ENCODE results near the gene CYBA. TPM values are rescaled to one million over a fixed set of nuclear protein-coding genes. Genes with fewer than 3 reads are reported as not detected.

CYBA gene
- total and polyA plus RNA-seq, 9 of the 15 experiments (the other 6 are each of a cell fraction or from before 2014, with no cell fraction given) = 0.34 to 683 (median 93.0) TPM

DNA sequence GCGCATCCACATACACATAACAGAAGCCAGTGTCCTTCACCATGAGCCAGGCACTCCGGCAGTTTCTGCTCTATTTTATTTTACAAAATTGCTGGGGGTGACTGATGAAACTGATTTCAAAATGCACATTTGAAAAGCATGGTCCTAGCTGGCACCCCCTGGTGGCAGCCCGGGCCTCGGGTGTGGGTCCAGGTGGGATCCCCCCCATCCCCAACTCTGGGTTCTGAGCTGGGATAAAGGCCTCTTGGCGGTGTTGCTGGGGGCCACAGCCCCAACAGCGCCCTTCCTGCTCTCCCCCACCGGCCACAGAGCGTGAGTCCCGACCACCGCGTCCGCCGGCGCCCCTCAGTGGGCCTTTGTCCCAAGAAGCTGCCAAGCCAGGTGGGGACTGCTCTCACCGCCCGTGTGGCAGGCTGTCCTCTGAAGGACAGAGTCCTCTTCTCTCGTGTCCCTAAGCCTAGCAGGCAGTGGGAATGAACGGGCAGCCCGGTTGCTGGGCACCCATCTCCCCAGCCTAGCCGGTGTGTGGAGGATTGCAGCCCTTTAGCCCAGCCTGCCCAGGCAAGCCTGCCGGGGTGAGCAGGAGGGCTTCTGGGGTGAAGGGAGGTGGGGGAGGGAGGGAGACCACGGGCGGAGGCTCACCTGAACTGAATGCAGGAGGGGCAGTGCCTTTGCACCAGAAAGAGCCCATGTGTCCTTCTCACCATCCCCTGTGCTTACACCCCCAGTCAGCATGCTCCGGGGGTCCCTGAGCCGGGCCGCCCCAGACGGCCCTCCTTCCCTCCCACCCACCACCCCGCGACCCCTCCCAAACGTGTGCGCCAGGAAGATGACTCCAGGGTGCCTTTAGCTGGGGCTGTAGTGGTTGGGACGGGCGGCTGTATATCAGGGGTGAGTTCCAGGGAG lies 34.6 kb upstream of the CYBA start:
- ChIA-PET POLR2A (interaction anchor here (0.5 to 1.2 kb wide), 4 partner anchors 9 to 34 kb away, joined by 3 to 6 read pairs (median 4); partner anchors contain the start of gene MVD), CTCF (ENCODE audit: low intra/inter-chr PET ratio) (interaction anchor here (0.6 kb wide), 1 partner anchor 127 kb away, joined by 3 read pairs; no protein-coding TSS in a partner anchor)
- H3K4me1 ChIP-seq (replicated peaks in 1 of 2; ENCODE audit: control insufficient read depth in 2 of 2, insufficient read depth in 2 of 2, low read length in 2 of 2) = peaks cover 36 to 71% of the 10 kb centered on the region in 2 experiments
- intact Hi-C loops (cut with micrococcal nuclease) (loop anchor here (2.0 to 5.0 kb wide), 3 partner anchors 23 to 87 kb away; partner anchors contain the start of gene MVD), in situ Hi-C loops (cut with MboI) (no loop called here)
- H3K36me3 ChIP-seq (ENCODE audit: control insufficient read depth, insufficient read depth, low read length) = no peaks in the 10 kb centered on the region
- H3K79me2 ChIP-seq (ENCODE audit: control insufficient read depth, insufficient read depth, low read length) = no peaks in the 10 kb centered on the region; the same call in 2 of the 3 replicates
- peak overlapping the region; percentile 44 to 90; a peak in 3 of 4 replicates for H3K9ac ChIP-seq (ENCODE audit: insufficient read depth in 1 of 2, low read depth in 2 of 2, low read length in 2 of 2)
- ATAC-seq = no peak
- no peaks in the 10 kb centered on the region for H3K27me3 ChIP-seq (ENCODE audit: control insufficient read depth in 2 of 2, insufficient read depth in 2 of 2, low read length in 2 of 2)
- H3K9me3 ChIP-seq (replicated peaks; ENCODE audit: control insufficient read depth, insufficient read depth, low read depth, low read length) = no peaks in the 10 kb centered on the region
- H2AFZ ChIP-seq (ENCODE audit: low read depth, low read length) = peak overlapping the region; percentile 88
- no peak for FAIRE-seq
- peak; percentile 49 to 73 (median 66) for DNase-seq (ENCODE audit: extremely low read depth in 1 of 4, low spot score in 3 of 4)
- no TSS peak for BruUV-seq (replicated peaks)
- H3K27ac ChIP-seq (ENCODE audit: extremely low read depth, low read depth, low read length) = no peak overlapping the region; the same call in 2 of the 3 replicates
- peak overlapping the region; percentile 75 for H3K4me2 ChIP-seq (ENCODE audit: insufficient read depth, low read length)
- peak overlapping the region; percentile 60 for H3K4me3 ChIP-seq
- no peaks in the 10 kb centered on the region for H3K9me1 ChIP-seq (ENCODE audit: control insufficient read depth, insufficient read depth, low read length)
- H4K20me1 ChIP-seq (replicated peaks; ENCODE audit: control insufficient read depth, insufficient read depth, low read length) = no peaks in the 10 kb centered on the region; the same call in 1 of the 2 replicates
- 40% methylated on average over 21 of the region's 33 CpGs for WGBS (ENCODE audit: insufficient coverage, low coverage, missing lambda C conversion rate)
- no peak for TF ChIP-seq FOXK1 (CRISPR knock-in tag; IDR thresholded peaks at IDR 0.05; ENCODE audit: borderline replicate concordance)
- peak; percentile 69 for TF ChIP-seq PCBP1 (IDR thresholded peaks at IDR 0.05; ENCODE audit: low read depth, low read length, poor library complexity, severe bottlenecking)
- TF ChIP-seq ZNF232 (CRISPR knock-in tag; IDR thresholded peaks at IDR 0.05) = no peak
- TF ChIP-seq ZNF561 (CRISPR knock-in tag; conservative IDR thresholded peaks at IDR 0.05) = no peak
- 0 out of 2 replicates have a peak, but pooled peaks have one; percentile 28 for TF ChIP-seq ZFX (CRISPR knock-in tag; IDR thresholded peaks at IDR 0.05)
- TF ChIP-seq, protein P1, sequence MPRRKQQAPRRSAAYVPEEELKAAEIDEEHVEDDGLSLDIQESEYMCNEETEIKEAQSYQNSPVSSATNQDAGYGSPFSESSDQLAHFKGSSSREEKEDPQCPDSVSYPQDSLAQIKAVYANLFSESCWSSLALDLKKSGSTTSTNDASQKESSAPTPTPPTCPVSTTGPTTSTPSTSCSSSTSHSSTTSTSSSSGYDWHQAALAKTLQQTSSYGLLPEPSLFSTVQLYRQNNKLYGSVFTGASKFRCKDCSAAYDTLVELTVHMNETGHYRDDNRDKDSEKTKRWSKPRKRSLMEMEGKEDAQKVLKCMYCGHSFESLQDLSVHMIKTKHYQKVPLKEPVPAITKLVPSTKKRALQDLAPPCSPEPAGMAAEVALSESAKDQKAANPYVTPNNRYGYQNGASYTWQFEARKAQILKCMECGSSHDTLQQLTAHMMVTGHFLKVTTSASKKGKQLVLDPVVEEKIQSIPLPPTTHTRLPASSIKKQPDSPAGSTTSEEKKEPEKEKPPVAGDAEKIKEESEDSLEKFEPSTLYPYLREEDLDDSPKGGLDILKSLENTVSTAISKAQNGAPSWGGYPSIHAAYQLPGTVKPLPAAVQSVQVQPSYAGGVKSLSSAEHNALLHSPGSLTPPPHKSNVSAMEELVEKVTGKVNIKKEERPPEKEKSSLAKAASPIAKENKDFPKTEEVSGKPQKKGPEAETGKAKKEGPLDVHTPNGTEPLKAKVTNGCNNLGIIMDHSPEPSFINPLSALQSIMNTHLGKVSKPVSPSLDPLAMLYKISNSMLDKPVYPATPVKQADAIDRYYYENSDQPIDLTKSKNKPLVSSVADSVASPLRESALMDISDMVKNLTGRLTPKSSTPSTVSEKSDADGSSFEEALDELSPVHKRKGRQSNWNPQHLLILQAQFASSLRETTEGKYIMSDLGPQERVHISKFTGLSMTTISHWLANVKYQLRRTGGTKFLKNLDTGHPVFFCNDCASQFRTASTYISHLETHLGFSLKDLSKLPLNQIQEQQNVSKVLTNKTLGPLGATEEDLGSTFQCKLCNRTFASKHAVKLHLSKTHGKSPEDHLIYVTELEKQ (CRISPR knock-in tag; IDR thresholded peaks at IDR 0.05) = no peak
- TF ChIP-seq, protein P2, sequence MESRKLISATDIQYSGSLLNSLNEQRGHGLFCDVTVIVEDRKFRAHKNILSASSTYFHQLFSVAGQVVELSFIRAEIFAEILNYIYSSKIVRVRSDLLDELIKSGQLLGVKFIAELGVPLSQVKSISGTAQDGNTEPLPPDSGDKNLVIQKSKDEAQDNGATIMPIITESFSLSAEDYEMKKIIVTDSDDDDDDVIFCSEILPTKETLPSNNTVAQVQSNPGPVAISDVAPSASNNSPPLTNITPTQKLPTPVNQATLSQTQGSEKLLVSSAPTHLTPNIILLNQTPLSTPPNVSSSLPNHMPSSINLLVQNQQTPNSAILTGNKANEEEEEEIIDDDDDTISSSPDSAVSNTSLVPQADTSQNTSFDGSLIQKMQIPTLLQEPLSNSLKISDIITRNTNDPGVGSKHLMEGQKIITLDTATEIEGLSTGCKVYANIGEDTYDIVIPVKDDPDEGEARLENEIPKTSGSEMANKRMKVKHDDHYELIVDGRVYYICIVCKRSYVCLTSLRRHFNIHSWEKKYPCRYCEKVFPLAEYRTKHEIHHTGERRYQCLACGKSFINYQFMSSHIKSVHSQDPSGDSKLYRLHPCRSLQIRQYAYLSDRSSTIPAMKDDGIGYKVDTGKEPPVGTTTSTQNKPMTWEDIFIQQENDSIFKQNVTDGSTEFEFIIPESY (CRISPR knock-in tag; IDR thresholded peaks at IDR 0.05) = peak; percentile 88
- TF ChIP-seq ZNF263 (CRISPR knock-in tag; IDR thresholded peaks at IDR 0.05; ENCODE audit: borderline replicate concordance) = 0 out of 2 replicates have a peak, but pooled peaks have one; percentile 36
- TF ChIP-seq ZNF79 (CRISPR knock-in tag; IDR thresholded peaks at IDR 0.05; ENCODE audit: low read depth) = no peak
- TF ChIP-seq, protein P3, sequence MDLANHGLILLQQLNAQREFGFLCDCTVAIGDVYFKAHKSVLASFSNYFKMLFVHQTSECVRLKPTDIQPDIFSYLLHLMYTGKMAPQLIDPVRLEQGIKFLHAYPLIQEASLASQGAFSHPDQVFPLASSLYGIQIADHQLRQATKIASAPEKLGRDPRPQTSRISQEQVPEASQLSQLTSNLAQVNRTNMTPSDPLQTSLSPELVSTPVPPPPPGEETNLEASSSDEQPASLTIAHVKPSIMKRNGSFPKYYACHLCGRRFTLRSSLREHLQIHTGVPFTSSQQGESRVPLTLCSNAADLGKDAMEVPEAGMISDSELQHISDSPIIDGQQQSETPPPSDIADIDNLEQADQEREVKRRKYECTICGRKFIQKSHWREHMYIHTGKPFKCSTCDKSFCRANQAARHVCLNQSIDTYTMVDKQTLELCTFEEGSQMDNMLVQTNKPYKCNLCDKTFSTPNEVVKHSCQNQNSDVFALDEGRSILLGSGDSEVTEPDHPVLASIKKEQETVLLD (IDR thresholded peaks at IDR 0.05) = no peak
- TF ChIP-seq SMARCE1 (IDR thresholded peaks at IDR 0.05) = 0 out of 2 replicates have a peak, but pooled peaks have one; percentile 6
- no peak for TF ChIP-seq ADNP (tag; IDR thresholded peaks at IDR 0.05)
